ENCODE results near the gene RWDD1.
"Not testable (repeated sequence)": the region's sequence is repeated elsewhere in the genome, so short reads cannot be mapped to it uniquely, and the experiment has no call there.

DNA sequence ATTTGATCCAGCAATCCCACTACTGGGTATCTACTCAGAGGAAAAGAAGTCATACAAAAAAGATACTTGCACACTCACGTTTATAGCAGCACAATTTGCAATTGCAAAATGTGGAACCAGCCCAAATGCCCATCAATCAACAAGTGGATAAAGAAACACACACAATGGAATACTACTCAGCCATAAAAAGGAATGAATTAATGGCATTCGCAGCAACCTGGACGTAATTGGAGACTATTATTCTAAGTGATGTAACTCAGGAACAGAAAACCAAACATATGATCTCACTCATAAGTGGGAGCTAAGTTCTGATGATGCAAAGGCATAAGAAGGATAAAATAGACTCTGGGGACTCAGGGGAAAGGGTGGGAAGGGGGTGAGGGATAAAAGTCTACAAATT lies 33.6 kb downstream of the RWDD1 start:
- TF ChIP-seq BHLHE40 (IDR thresholded peaks at IDR 0.05; ENCODE audit: borderline replicate concordance); ZNF384 (IDR thresholded peaks at IDR 0.05); PKNOX1 (IDR thresholded peaks at IDR 0.05); L3MBTL2 (conservative IDR thresholded peaks at IDR 0.05); ARNT (IDR thresholded peaks at IDR 0.05); TARDBP (IDR thresholded peaks at IDR 0.05); SUZ12 (IDR thresholded peaks at IDR 0.05); FOXM1 (IDR thresholded peaks at IDR 0.05; ENCODE audit: borderline replicate concordance); NFRKB (IDR thresholded peaks at IDR 0.05); LEF1 (IDR thresholded peaks at IDR 0.05; ENCODE audit: borderline replicate concordance); FOXA1 (IDR thresholded peaks at IDR 0.05); FOXK2 (IDR thresholded peaks at IDR 0.05): not testable (repeated sequence)

All from HEK293T (cell line).